Measurements from ENCODE around the gene FRMPD2. TPM values are rescaled to one million over a fixed set of nuclear protein-coding genes. Genes with fewer than 3 reads are reported as not detected.
"Not testable (repeated sequence)": the region's sequence is repeated elsewhere in the genome, so short reads cannot be mapped to it uniquely, and the experiment has no call there.

The FRMPD2 gene
- total and polyA plus RNA-seq, 11 donors: 0.20 to 0.66 TPM; not detected in 9

DNA sequence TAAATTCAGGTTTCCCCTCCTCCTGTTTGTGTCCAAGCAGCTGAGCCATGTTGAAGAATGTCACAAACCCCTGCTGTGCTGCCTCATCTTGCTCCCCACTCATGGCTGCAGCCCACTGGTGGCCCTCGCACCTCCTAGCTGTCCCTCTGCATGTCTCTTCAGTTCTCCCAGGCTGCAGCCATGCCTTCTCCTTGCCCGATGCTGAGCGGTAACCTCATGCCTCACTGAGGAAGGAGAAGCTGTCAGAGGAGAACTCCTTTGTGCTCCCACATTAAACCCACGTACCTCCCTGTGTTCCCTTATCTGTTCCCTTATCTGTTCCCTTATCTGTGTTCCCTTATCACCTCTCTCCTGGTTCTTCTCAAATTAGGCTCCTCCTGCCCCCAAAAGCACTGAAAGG lies 10.3 kb upstream of the FRMPD2 start:
- H3K36me3 ChIP-seq: no peaks in the 10 kb centered on the region
- 31 to 50% (median 42%) methylated on average over 4 of the region's 4 CpGs for WGBS, 4 donors

DNA sequence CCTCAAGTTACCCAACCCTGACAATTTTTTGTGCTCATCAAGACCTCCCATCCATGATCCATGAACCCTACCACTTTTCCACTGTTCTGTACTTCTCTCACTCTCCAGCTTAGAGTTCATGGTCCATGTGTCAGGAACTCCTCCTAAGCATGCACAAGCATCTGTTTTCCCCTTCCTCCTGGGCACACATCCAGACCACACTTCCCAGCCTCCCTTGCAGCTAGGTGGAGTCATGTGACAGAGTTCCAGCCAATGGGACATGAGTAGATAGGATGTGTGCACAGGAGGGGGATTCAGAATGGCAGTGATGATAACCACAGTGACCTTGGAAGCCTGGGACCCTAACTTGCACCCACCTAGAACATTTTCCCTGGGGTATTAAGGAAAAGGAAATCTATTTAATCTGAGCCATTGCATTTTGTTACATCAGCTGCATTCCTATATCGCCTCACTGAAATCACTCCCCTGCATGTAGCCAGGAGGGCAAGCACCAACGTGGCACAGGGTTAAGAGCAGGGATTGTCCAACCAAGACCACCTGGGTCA lies 9.6 kb upstream of the FRMPD2 start:
- peaks cover 0 to 14% (median 2%) of the 10 kb centered on the region in 12 donors for H3K9me3 ChIP-seq
- intact Hi-C loops (cut with DNase I): no loop called here
- ATAC-seq: no peak
- no peaks in the 10 kb centered on the region for H3K27me3 ChIP-seq
- no peaks in the 10 kb centered on the region for H3K36me3 ChIP-seq
- WGBS, 4 donors: 79 to 86% (median 83%) methylated on average over 2 of the region's 2 CpGs
- peaks cover 0 to 7% (median 0%) of the 10 kb centered on the region in 12 donors for H3K4me1 ChIP-seq
- DNase-seq: no peak
- H3K27ac ChIP-seq: no peak overlapping the region
- H3K4me3 ChIP-seq: no peak overlapping the region
- TF ChIP-seq, protein P1, sequence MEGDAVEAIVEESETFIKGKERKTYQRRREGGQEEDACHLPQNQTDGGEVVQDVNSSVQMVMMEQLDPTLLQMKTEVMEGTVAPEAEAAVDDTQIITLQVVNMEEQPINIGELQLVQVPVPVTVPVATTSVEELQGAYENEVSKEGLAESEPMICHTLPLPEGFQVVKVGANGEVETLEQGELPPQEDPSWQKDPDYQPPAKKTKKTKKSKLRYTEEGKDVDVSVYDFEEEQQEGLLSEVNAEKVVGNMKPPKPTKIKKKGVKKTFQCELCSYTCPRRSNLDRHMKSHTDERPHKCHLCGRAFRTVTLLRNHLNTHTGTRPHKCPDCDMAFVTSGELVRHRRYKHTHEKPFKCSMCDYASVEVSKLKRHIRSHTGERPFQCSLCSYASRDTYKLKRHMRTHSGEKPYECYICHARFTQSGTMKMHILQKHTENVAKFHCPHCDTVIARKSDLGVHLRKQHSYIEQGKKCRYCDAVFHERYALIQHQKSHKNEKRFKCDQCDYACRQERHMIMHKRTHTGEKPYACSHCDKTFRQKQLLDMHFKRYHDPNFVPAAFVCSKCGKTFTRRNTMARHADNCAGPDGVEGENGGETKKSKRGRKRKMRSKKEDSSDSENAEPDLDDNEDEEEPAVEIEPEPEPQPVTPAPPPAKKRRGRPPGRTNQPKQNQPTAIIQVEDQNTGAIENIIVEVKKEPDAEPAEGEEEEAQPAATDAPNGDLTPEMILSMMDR (IDR thresholded peaks at IDR 0.05): no peak
- no peak for TF ChIP-seq POLR2A (IDR thresholded peaks at IDR 0.05)

More for the DNA sequence above, 10.3 kb upstream of the FRMPD2 start:
- peaks cover 0 to 12% (median 1%) of the 10 kb centered on the region in 12 donors for H3K4me1 ChIP-seq
- no peak for TF ChIP-seq POLR2A (IDR thresholded peaks at IDR 0.05)
- TF ChIP-seq, protein P1 (IDR thresholded peaks at IDR 0.05): no peak
- peaks cover 0 to 14% (median 2%) of the 10 kb centered on the region in 12 donors for H3K9me3 ChIP-seq
- no peak overlapping the region for H3K27ac ChIP-seq
- no peak for DNase-seq
- no peak overlapping the region for H3K4me3 ChIP-seq
- ATAC-seq: no peak
- intact Hi-C loops (cut with DNase I): loop anchor here in 2 of 10 donors (5.0 kb wide), 2 partner anchors 68 to 73 kb away; no protein-coding TSS in a partner anchor
- H3K27me3 ChIP-seq: no peaks in the 10 kb centered on the region

DNA sequence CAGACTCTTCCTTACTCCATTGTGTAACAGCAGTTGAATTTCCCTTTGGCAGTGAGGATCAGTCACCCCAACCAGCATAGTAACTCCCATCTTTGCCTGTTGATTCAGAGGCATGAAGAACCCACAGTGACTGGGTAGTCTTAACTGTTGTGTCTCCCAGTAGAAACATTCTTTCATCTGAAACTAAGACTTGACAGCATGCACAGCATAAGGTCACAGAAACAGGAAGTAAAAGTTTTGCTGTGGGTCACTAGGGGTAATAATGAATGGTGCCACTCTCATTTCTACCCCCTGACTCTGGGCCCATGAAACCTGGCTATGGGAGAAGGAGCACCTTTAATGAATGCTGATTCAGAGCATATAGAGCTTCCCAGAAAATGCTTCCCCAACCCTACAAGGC lies 8.3 kb upstream of the FRMPD2 start:
- TF ChIP-seq POLR2A (IDR thresholded peaks at IDR 0.05): no peak
- TF ChIP-seq, protein P1 (IDR thresholded peaks at IDR 0.05): no peak
- H3K36me3 ChIP-seq: no peaks in the 10 kb centered on the region
- peaks cover 0 to 4% (median 0%) of the 10 kb centered on the region in 12 donors for H3K4me1 ChIP-seq
- H3K9me3 ChIP-seq: peaks cover 0 to 14% (median 2%) of the 10 kb centered on the region in 12 donors
- no peak overlapping the region for H3K27ac ChIP-seq
- no peaks in the 10 kb centered on the region for H3K27me3 ChIP-seq
- ATAC-seq (no peak), DNase-seq (no peak)
- intact Hi-C loops (cut with DNase I): no loop called here
- H3K4me3 ChIP-seq: no peak overlapping the region

DNA sequence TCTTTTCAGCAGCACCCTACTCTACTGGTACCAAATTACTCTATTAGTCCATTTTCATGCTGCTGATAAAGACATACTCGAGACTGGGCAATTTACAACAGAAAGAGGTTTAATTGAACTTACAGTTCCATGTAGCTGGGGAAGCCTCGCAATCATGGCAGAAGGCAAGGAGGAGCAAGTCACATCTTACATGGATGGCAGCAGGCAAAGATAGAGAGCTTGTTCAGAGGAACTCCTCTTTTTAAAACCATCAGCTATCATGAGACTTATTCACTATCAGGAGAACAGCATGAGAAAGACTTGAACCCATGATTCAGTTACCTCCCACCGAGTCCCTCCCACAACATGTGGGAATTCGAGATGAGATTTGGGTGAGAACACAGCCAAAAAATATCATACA lies 7.2 kb upstream of the FRMPD2 start:
- H3K4me1 ChIP-seq; intact Hi-C loops (cut with DNase I); H3K4me3 ChIP-seq; DNase-seq; H3K36me3 ChIP-seq; H3K27me3 ChIP-seq; H3K27ac ChIP-seq; ATAC-seq: not testable (repeated sequence)
- WGBS, 4 donors: 72 to 82% (median 73%) methylated on average over 4 of the region's 4 CpGs
- H3K9me3 ChIP-seq: peaks cover 0 to 17% (median 2%) of the 10 kb centered on the region in 12 donors

All from heart left ventricle (tissue), 16 donors.